ENCODE data around the gene RNF31. TPM values are rescaled to one million over a fixed set of nuclear protein-coding genes. Genes with fewer than 3 reads are reported as not detected.
A peak's percentile ranks its signal among the peaks of the same experiment; 100 is the strongest.

Gene RNF31
- total and polyA plus RNA-seq, 2 of the 13 experiments (the other 11 are each of a cell fraction or from before 2014, with no cell fraction given) = 48.2 to 86.8 TPM

DNA sequence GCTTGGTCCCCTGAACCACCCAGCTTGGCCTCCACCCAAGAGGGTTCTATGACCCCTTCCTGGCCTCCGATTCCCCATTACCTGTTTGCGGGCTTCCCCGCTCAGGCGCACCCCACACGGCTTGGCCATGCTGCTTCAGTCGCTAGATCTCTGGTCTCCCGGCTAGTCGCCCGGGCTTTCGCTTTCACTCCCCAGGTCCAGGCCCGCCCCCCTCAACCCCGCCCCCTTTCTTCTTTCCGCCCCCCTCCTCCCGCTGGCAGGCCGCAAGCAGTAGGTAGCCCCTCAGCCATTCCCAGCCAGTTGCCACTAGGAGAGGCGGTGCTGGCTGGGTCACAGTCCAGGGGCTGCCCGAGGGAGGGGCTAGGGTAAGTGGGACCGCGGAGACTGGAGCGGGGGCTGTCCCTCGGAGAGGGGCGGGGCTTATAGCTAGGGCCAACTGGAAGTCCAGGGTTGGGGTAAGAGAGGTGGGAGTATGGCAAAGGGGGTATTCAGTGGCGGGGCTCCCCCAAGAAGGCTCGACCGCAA, 783 bp upstream of the RNF31 start, which contains the start of gene PSME2 (continued):
- TF ChIP-seq, protein P1, sequence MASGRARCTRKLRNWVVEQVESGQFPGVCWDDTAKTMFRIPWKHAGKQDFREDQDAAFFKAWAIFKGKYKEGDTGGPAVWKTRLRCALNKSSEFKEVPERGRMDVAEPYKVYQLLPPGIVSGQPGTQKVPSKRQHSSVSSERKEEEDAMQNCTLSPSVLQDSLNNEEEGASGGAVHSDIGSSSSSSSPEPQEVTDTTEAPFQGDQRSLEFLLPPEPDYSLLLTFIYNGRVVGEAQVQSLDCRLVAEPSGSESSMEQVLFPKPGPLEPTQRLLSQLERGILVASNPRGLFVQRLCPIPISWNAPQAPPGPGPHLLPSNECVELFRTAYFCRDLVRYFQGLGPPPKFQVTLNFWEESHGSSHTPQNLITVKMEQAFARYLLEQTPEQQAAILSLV (CRISPR knock-in tag; IDR thresholded peaks at IDR 0.05; ENCODE audit: borderline replicate concordance) = 0 out of 2 replicates have a peak, but pooled peaks have one; percentile 65
- no peak for TF ChIP-seq KLF9 (CRISPR knock-in tag; IDR thresholded peaks at IDR 0.05; ENCODE audit: low read depth)
- no peak for TF ChIP-seq ISX (CRISPR knock-in tag; conservative IDR thresholded peaks at IDR 0.05)
- TF ChIP-seq ZNF18 (CRISPR knock-in tag; IDR thresholded peaks at IDR 0.05; ENCODE audit: insufficient replicate concordance) = no peak
- TF ChIP-seq ZNF777 (CRISPR knock-in tag; IDR thresholded peaks at IDR 0.05) = no peak
- 0 out of 2 replicates have a peak, but pooled peaks have one; percentile 93 for TF ChIP-seq KLF15 (CRISPR knock-in tag; IDR thresholded peaks at IDR 0.05; ENCODE audit: borderline replicate concordance)
- TF ChIP-seq ZNF124 (CRISPR knock-in tag; IDR thresholded peaks at IDR 0.05) = no peak; the same call in 1 of the 2 replicates
- TF ChIP-seq SNAI1 (CRISPR knock-in tag; IDR thresholded peaks at IDR 0.05; ENCODE audit: borderline replicate concordance) = peak; percentile 93
- no peak for TF ChIP-seq ZNF83 (CRISPR knock-in tag; IDR thresholded peaks at IDR 0.05; ENCODE audit: borderline replicate concordance)
- no peak for TF ChIP-seq ADNP (CRISPR knock-in tag; IDR thresholded peaks at IDR 0.05)
- TF ChIP-seq HNF4G (IDR thresholded peaks at IDR 0.05; ENCODE audit: borderline replicate concordance, low read depth, low read length) = peak; percentile 72; the same call in 1 of the 2 replicates
- peak; percentile 67; the same call in 1 of the 2 replicates for TF ChIP-seq HNF4G (CRISPR knock-in tag; IDR thresholded peaks at IDR 0.05; ENCODE audit: borderline replicate concordance, low read depth)
- TF ChIP-seq ZNF232 (CRISPR knock-in tag; IDR thresholded peaks at IDR 0.05; ENCODE audit: borderline replicate concordance) = no peak
- TF ChIP-seq ZFAT (CRISPR knock-in tag; conservative IDR thresholded peaks at IDR 0.05) = no peak
- 0 out of 2 replicates have a peak, but pooled peaks have one; percentile 22 for TF ChIP-seq ARNT2 (CRISPR knock-in tag; IDR thresholded peaks at IDR 0.05; ENCODE audit: low read depth)
- no peak for TF ChIP-seq NCOA5 (CRISPR knock-in tag; IDR thresholded peaks at IDR 0.05)
- TF ChIP-seq ZNF543 (CRISPR knock-in tag; IDR thresholded peaks at IDR 0.05) = no peak
- no peak for TF ChIP-seq RORA (CRISPR knock-in tag; IDR thresholded peaks at IDR 0.05)
- no peak for TF ChIP-seq HCFC1 (IDR thresholded peaks at IDR 0.05; ENCODE audit: low read depth, low read length)
- peak; percentile 22; the same call in 1 of the 2 replicates for TF ChIP-seq GZF1 (CRISPR knock-in tag; IDR thresholded peaks at IDR 0.05)
- no peak; the same call in 1 of the 2 replicates for TF ChIP-seq PAWR (CRISPR knock-in tag; IDR thresholded peaks at IDR 0.05; ENCODE audit: borderline replicate concordance)
- TF ChIP-seq ZNF468 (CRISPR knock-in tag; IDR thresholded peaks at IDR 0.05) = no peak
- TF ChIP-seq RAD51 (IDR thresholded peaks at IDR 0.05; ENCODE audit: borderline replicate concordance) = no peak
- no peak for TF ChIP-seq ZBTB14 (CRISPR knock-in tag; IDR thresholded peaks at IDR 0.05)
- TF ChIP-seq MLXIP (CRISPR knock-in tag; IDR thresholded peaks at IDR 0.05; ENCODE audit: borderline replicate concordance) = no peak

All from HepG2 (cell line).